ENCODE results near the gene ROBO1.

- TF ChIP-seq CTCF (IDR thresholded peaks at IDR 0.05; ENCODE audit: control extremely low read depth in 1 of 3, insufficient read depth in 1 of 3, low read depth in 1 of 3, low read length in 3 of 3), result no peak
- no peak for TF ChIP-seq POLR2A (IDR thresholded peaks at IDR 0.05; ENCODE audit: control extremely low read depth in 1 of 2, low read depth in 2 of 2, low read length in 2 of 2)
- TF ChIP-seq TAF1 (IDR thresholded peaks at IDR 0.05; ENCODE audit: low read depth, low read length), result no peak
- no peak for TF ChIP-seq SRF (IDR thresholded peaks at IDR 0.05; ENCODE audit: low read depth, low read length)
- TF ChIP-seq POLR2AphosphoS5 (IDR thresholded peaks at IDR 0.05; ENCODE audit: low read depth, low read length), result no peak
- no peak for TF ChIP-seq SAP30 (IDR thresholded peaks at IDR 0.05; ENCODE audit: insufficient read depth, insufficient replicate concordance, low read length)
- no peak for TF ChIP-seq KDM5A (IDR thresholded peaks at IDR 0.05; ENCODE audit: low read length)
- no peak for TF ChIP-seq SIN3A (conservative IDR thresholded peaks at IDR 0.05 in 1 of 2, IDR thresholded peaks at IDR 0.05 in 1 of 2; ENCODE audit: low read depth in 1 of 2, low read length in 2 of 2)
Measured at GRCh38 chr3:78764634-78765033, 1003.2 kb downstream of the ROBO1 start.
